WTC11 (cell line): ENCODE data around the gene RABGGTA. TPM values are rescaled to one million over a fixed set of nuclear protein-coding genes. Genes with fewer than 3 reads are reported as not detected.

ENCODE experiments used
- ATAC-seq: fragments of 200-7000 bp; cut with Tn5 transposase; 2 replicates; pipeline ENCODE4 v1.10.0; 2021; ENCODE audit warnings: mild to moderate bottlenecking, moderate library complexity
- CTCF ChIA-PET: fragments of 300-600 bp; sonication (Branson Sonifier 250); formaldehyde crosslinking; loops from one replicate; lab custom pipeline; 2021; ENCODE audit warnings: antibody characterized with exemption; lab: Charles Lee
- POLR2A ChIA-PET: fragments of 350-600 bp; sonication (Branson Sonifier 250); formaldehyde crosslinking; loops from one replicate; lab custom pipeline; 2021; ENCODE audit warnings: antibody characterized with exemption; lab: Charles Lee
- DNase-seq: peaks from one replicate; pipeline ENCODE4 v3.0.0; 2021; ENCODE audit warnings: low spot score
- H3K27ac Mint-ChIP-seq: 2 replicates; pipeline ENCODE4 v1.8.0; 2021; ENCODE audit warnings: mixed read lengths
- H3K27me3 Mint-ChIP-seq: 2 replicates; pipeline ENCODE4 v1.8.0; 2021; ENCODE audit warnings: low read depth, mild to moderate bottlenecking, moderate library complexity, mixed read lengths
- H3K36me3 Mint-ChIP-seq: 2 replicates; pipeline ENCODE4 v1.8.0; 2021; ENCODE audit warnings: mixed read lengths
- H3K4me1 Mint-ChIP-seq: 2 replicates; pipeline ENCODE4 v1.8.0; 2022; ENCODE audit warnings: mixed read lengths
- H3K4me3 Mint-ChIP-seq: 2 replicates; pipeline ENCODE4 v1.8.0; 2021; ENCODE audit warnings: mild to moderate bottlenecking, moderate library complexity, mixed read lengths
- H3K9me3 Mint-ChIP-seq: 2 replicates; pipeline ENCODE4 v1.8.0; 2021; ENCODE audit warnings: mixed read lengths
- AFF4 ChIP-seq: sonication (generic); formaldehyde crosslinking; IDR thresholded peaks from 2 replicates; pipeline ENCODE4 v1.8.1; 2023; ENCODE audit warnings: mild to moderate bottlenecking, missing genetic modification reagents, borderline replicate concordance
- CREM ChIP-seq: sonication (generic); formaldehyde crosslinking; IDR thresholded peaks from 2 replicates; pipeline ENCODE4 v1.8.1; 2022; ENCODE audit warnings: mild to moderate bottlenecking, missing genetic modification reagents, moderate library complexity
- E2F4 ChIP-seq: sonication (generic); formaldehyde crosslinking; IDR thresholded peaks from 2 replicates; pipeline ENCODE4 v1.8.1; 2022; ENCODE audit warnings: low read depth, mild to moderate bottlenecking, moderate library complexity, missing genetic modification reagents, borderline replicate concordance
- ETV6 ChIP-seq: sonication (generic); formaldehyde crosslinking; IDR thresholded peaks from 2 replicates; pipeline ENCODE4 v1.8.1; 2022; ENCODE audit warnings: mild to moderate bottlenecking, missing genetic modification reagents
- FOXJ3 ChIP-seq: sonication (generic); formaldehyde crosslinking; IDR thresholded peaks from 2 replicates; pipeline ENCODE4 v1.9.0; 2021; ENCODE audit warnings: missing genetic modification reagents, mild to moderate bottlenecking, borderline replicate concordance
- FOXP1 ChIP-seq: sonication (generic); formaldehyde crosslinking; IDR thresholded peaks from 2 replicates; pipeline ENCODE4 v1.8.0; 2022; ENCODE audit warnings: missing genetic modification reagents, mild to moderate bottlenecking, moderate library complexity, borderline replicate concordance
- FOXP4 ChIP-seq: sonication (generic); formaldehyde crosslinking; IDR thresholded peaks from 2 replicates; pipeline ENCODE4 v1.8.0; 2022; ENCODE audit warnings: mild to moderate bottlenecking, missing genetic modification reagents
- GABPB1 ChIP-seq: sonication (generic); formaldehyde crosslinking; IDR thresholded peaks from 2 replicates; pipeline ENCODE4 v1.8.1; 2023; ENCODE audit warnings: mild to moderate bottlenecking, missing genetic modification reagents
- JAZF1 ChIP-seq: fragments of 250-450 bp; sonication (Bioruptor Pico); IDR thresholded peaks from 2 replicates; pipeline ENCODE4 v1.9.0; 2021; ENCODE audit warnings: moderate library complexity, mild to moderate bottlenecking, inconsistent platforms
- JUN ChIP-seq: sonication (generic); formaldehyde crosslinking; IDR thresholded peaks from 2 replicates; pipeline ENCODE4 v1.8.0; 2023; ENCODE audit warnings: mild to moderate bottlenecking, missing genetic modification reagents
- PRRX2 ChIP-seq: fragments of 250-450 bp; sonication (Bioruptor Pico); IDR thresholded peaks from 2 replicates; pipeline ENCODE4 v1.8.0; 2021; ENCODE audit warnings: mild to moderate bottlenecking
- TCF7 ChIP-seq: sonication (generic); formaldehyde crosslinking; IDR thresholded peaks from 2 replicates; pipeline ENCODE4 v1.8.0; 2022; ENCODE audit warnings: mild to moderate bottlenecking, low read depth, missing genetic modification reagents, moderate library complexity
- ZNF121 ChIP-seq: sonication (generic); formaldehyde crosslinking; IDR thresholded peaks from 2 replicates; pipeline ENCODE4 v1.8.0; 2023; ENCODE audit warnings: missing genetic modification reagents
- ZNF263 ChIP-seq: sonication (generic); formaldehyde crosslinking; IDR thresholded peaks from 2 replicates; pipeline ENCODE4 v1.8.1; 2022; ENCODE audit warnings: low read depth, mild to moderate bottlenecking, moderate library complexity, missing genetic modification reagents
- ZNF317 ChIP-seq: sonication (generic); formaldehyde crosslinking; IDR thresholded peaks from 2 replicates; pipeline ENCODE4 v1.8.1; 2023; ENCODE audit warnings: low read depth, mild to moderate bottlenecking, moderate library complexity, missing genetic modification reagents, borderline replicate concordance
- ZNF416 ChIP-seq: fragments of 250-450 bp; sonication (Bioruptor Pico); IDR thresholded peaks from 2 replicates; pipeline ENCODE4 v1.9.0; 2021; ENCODE audit warnings: mild to moderate bottlenecking, inconsistent platforms
- ZNF425 ChIP-seq: fragments of 250-450 bp; sonication (Bioruptor Pico); conservative IDR thresholded peaks from 2 replicates; pipeline ENCODE4 v1.9.0; 2021; ENCODE audit warnings: mild to moderate bottlenecking
- ZSCAN18 ChIP-seq: fragments of 250-450 bp; sonication (Bioruptor Pico); IDR thresholded peaks from 2 replicates; pipeline ENCODE4 v2.1.2; 2022; ENCODE audit warnings: mild to moderate bottlenecking, moderate library complexity
- total RNA-seq: library from RNA; stranded (reverse); gene quantifications from 3 replicates; pipeline ENCODE4 v1.2.3, GENCODE V29; 2021

The RABGGTA gene
- total RNA-seq, 1 experiment from 2014 or later, result 27.1 TPM

- H3K27ac Mint-ChIP-seq, result no peak overlapping the region
- ChIA-PET POLR2A (no interaction called here), CTCF (interaction anchor here (0.6 to 5.8 kb wide), 2 partner anchors 40 to 131 kb away, joined by 4 to 30 read pairs; partner anchors contain the start of genes CIDEB and NYNRIN)
- no peaks in the 10 kb centered on the region for H3K27me3 Mint-ChIP-seq
- H3K9me3 Mint-ChIP-seq, result no peaks in the 10 kb centered on the region
- H3K4me1 Mint-ChIP-seq, result peaks cover 10% of the 10 kb centered on the region
- no peak overlapping the region for H3K4me3 Mint-ChIP-seq
- ATAC-seq (no peak), DNase-seq (no peak)
- H3K36me3 Mint-ChIP-seq, result peaks cover 4% of the 10 kb centered on the region; the same call in 1 of the 2 replicates
- TF ChIP-seq ETV6 (no peak), FOXP4 (no peak), TCF7 (CRISPR knock-in tag) (no peak), JAZF1 (CRISPR knock-in tag) (no peak), ZNF317 (CRISPR knock-in tag) (no peak), CREM (CRISPR knock-in tag) (no peak), FOXJ3 (no peak), E2F4 (no peak), PRRX2 (no peak), ZNF416 (CRISPR knock-in tag) (no peak), AFF4 (CRISPR knock-in tag) (no peak)
Measured at GRCh38 chr14:24268225-24268624, 3.2 kb downstream of the RABGGTA start.

- DNase-seq (no peak), ATAC-seq (no peak)
- H3K4me3 Mint-ChIP-seq, result no peak overlapping the region
- ChIA-PET POLR2A (no interaction called here), CTCF (interaction anchor here (0.6 to 5.8 kb wide), 3 partner anchors 25 to 131 kb away, joined by 4 to 30 read pairs (median 12); partner anchors contain the start of genes CIDEB, NYNRIN and TINF2)
- peaks cover 9% of the 10 kb centered on the region for H3K4me1 Mint-ChIP-seq
- H3K9me3 Mint-ChIP-seq, result no peaks in the 10 kb centered on the region
- no peaks in the 10 kb centered on the region for H3K27me3 Mint-ChIP-seq
- peaks cover 4% of the 10 kb centered on the region; the same call in 1 of the 2 replicates for H3K36me3 Mint-ChIP-seq
- no peak overlapping the region for H3K27ac Mint-ChIP-seq
- TF ChIP-seq GABPB1 (CRISPR knock-in tag) (no peak), FOXP1 (no peak), ZNF263 (no peak), ZNF425 (CRISPR knock-in tag) (no peak), JUN (CRISPR knock-in tag) (no peak), ZNF317 (CRISPR knock-in tag) (no peak), ZNF121 (CRISPR knock-in tag) (no peak), FOXP4 (no peak), AFF4 (CRISPR knock-in tag) (no peak), ZSCAN18 (CRISPR knock-in tag) (no peak)
Measured at GRCh38 chr14:24267516-24267915, 3.9 kb downstream of the RABGGTA start.
